Hepatocyte (in vitro differentiated cells): ENCODE measurements around the gene PRKAB2. TPM values are rescaled to one million over a fixed set of nuclear protein-coding genes. Genes with fewer than 3 reads are reported as not detected.
"Not testable (repeated sequence)": the region's sequence is repeated elsewhere in the genome, so short reads cannot be mapped to it uniquely, and the experiment has no call there.

Experiments used
- DNase-seq: peaks from one replicate; pipeline ENCODE4 v3.0.0-alpha.2; 2016; ENCODE audit warnings: low spot score
- H2AFZ ChIP-seq: fragments of 200-600 bp; sonication (generic); 2 replicates; pipeline ENCODE4 v1.6.0; 2016; ENCODE audit warnings: antibody characterized with exemption, mild to moderate bottlenecking
- H3K27ac ChIP-seq: fragments of 200-600 bp; sonication (generic); 2 replicates; pipeline ENCODE4 v1.5.1; 2016; ENCODE audit warnings: mild to moderate bottlenecking
- H3K27me3 ChIP-seq: fragments of 200-600 bp; sonication (generic); 2 replicates; pipeline ENCODE4 v1.6.1; 2016
- H3K36me3 ChIP-seq: fragments of 200-600 bp; sonication (generic); replicated peaks from 2 replicates; pipeline ENCODE4 v1.5.1; 2016; ENCODE audit warnings: low read depth; ENCODE audit not compliant: insufficient read depth
- H3K4me1 ChIP-seq: fragments of 200-600 bp; sonication (generic); 2 replicates; pipeline ENCODE4 v1.5.1; 2016; ENCODE audit warnings: mild to moderate bottlenecking, moderate library complexity; ENCODE audit not compliant: insufficient read depth
- H3K4me2 ChIP-seq: fragments of 200-600 bp; sonication (generic); 2 replicates; pipeline ENCODE4 v1.6.0; 2016
- H3K4me3 ChIP-seq: fragments of 200-600 bp; sonication (generic); 2 replicates; pipeline ENCODE4 v1.5.1; 2016; ENCODE audit warnings: mild to moderate bottlenecking
- H3K79me2 ChIP-seq: fragments of 200-600 bp; sonication (generic); 2 replicates; pipeline ENCODE4 v1.6.0; 2017; ENCODE audit warnings: mild to moderate bottlenecking
- H3K9me2 ChIP-seq: fragments of 200-600 bp; sonication (generic); replicated peaks from 2 replicates; pipeline ENCODE4 v1.6.0; 2017; ENCODE audit warnings: mild to moderate bottlenecking; ENCODE audit not compliant: insufficient read depth
- H3K9me3 ChIP-seq: fragments of 200-600 bp; sonication (generic); 2 replicates; pipeline ENCODE4 v1.5.1; 2016; ENCODE audit warnings: low read depth, mild to moderate bottlenecking
- H4K20me1 ChIP-seq: fragments of 200-600 bp; sonication (generic); 2 replicates; pipeline ENCODE4 v1.6.0; 2016; ENCODE audit warnings: mild to moderate bottlenecking; ENCODE audit not compliant: insufficient read depth, poor library complexity, severe bottlenecking
- CTCF ChIP-seq: fragments of 200-600 bp; sonication (generic); IDR thresholded peaks from 2 replicates; pipeline ENCODE4 v1.5.1; 2016; ENCODE audit warnings: antibody characterized with exemption, mild to moderate bottlenecking; ENCODE audit not compliant: poor library complexity
- EZH2 ChIP-seq: fragments of 200-600 bp; sonication (generic); IDR thresholded peaks from 2 replicates; pipeline ENCODE4 v1.6.1; 2016; ENCODE audit warnings: antibody characterized with exemption, mild to moderate bottlenecking, borderline replicate concordance
- EZH2phosphoT487 ChIP-seq: fragments of 200-600 bp; sonication (generic); IDR thresholded peaks from one replicate; pipeline ENCODE4 v1.6.1; 2018; ENCODE audit warnings: antibody characterized with exemption, mild to moderate bottlenecking, low read depth, moderate library complexity; ENCODE audit not compliant: unreplicated experiment, severe bottlenecking
- WGBS: methylation state at CpG from one replicate; pipeline ENCODE4 v1.1.6; 2016; ENCODE audit warnings: low lambda C conversion rate; ENCODE audit errors: missing lambda C conversion rate; 5-methylcytosine and 5-hydroxymethylcytosine counted together
- polyA plus RNA-seq: library from polyadenylated mRNA; unstranded; fragments of >200 nt; fragmentation: Nextera tagmentation; extraction: Ambion mirVana; gene quantifications from 2 replicates; pipeline ENCODE4 v1.2.1, GENCODE V29; 2016
- total RNA-seq: library from RNA; depleted of rRNA; stranded (reverse); fragments of >200 nt; gene quantifications from 2 replicates; pipeline ENCODE4 v1.2.3, GENCODE V29; 2014

Gene PRKAB2
- total and polyA plus RNA-seq, 2 experiments from 2014 or later = 13.6 to 28.6 TPM

- 54% methylated on average over 2 of the region's 2 CpGs for WGBS
- peak; percentile 71 for DNase-seq
- H2AFZ ChIP-seq = no peak overlapping the region
- no peaks in the 10 kb centered on the region for H3K9me2 ChIP-seq
- H3K79me2 ChIP-seq = peaks cover 71% of the 10 kb centered on the region
- H3K4me3 ChIP-seq = no peak overlapping the region
- no peaks in the 10 kb centered on the region for H4K20me1 ChIP-seq
- H3K4me1 ChIP-seq = peaks cover 30% of the 10 kb centered on the region
- peak overlapping the region; percentile 74 for H3K27ac ChIP-seq
- no peaks in the 10 kb centered on the region for H3K9me3 ChIP-seq
- H3K4me2 ChIP-seq = peak overlapping the region; percentile 90
- no peaks in the 10 kb centered on the region for H3K36me3 ChIP-seq
- no peak for TF ChIP-seq EZH2phosphoT487
- TF ChIP-seq EZH2 = no peak
- TF ChIP-seq CTCF = no peak
- no peaks in the 10 kb centered on the region for H3K27me3 ChIP-seq
These were observed 3.6 kb downstream of the PRKAB2 start for GRCh38 chr1:147168626-147169058.

- Histone ChIP-seq H3K4me3 (no peak overlapping the region), H3K36me3 (no peaks in the 10 kb centered on the region)
These were observed 4.9 kb downstream of the PRKAB2 start for GRCh38 chr1:147167365-147167764.

GRCh38 chr1:147163019-147163418, 9.3 kb downstream of the PRKAB2 start:
- Histone ChIP-seq H3K36me3 (peaks cover 2% of the 10 kb centered on the region), H3K27me3 (no peaks in the 10 kb centered on the region), H3K9me3 (no peaks in the 10 kb centered on the region), H4K20me1 (no peaks in the 10 kb centered on the region), H3K4me3 (no peak overlapping the region), H3K27ac (no peak overlapping the region), H2AFZ (no peak overlapping the region), H3K79me2 (peaks cover 41% of the 10 kb centered on the region), H3K4me2 (no peak overlapping the region), H3K9me2 (no peaks in the 10 kb centered on the region), H3K4me1 (peaks cover 8% of the 10 kb centered on the region)
- TF ChIP-seq EZH2phosphoT487 (no peak), EZH2 (no peak), CTCF (no peak)
- 100% methylated on average over 1 of the region's 1 CpG for WGBS
- DNase-seq = no peak

More at GRCh38 chr1:147167365-147167764, 4.9 kb downstream of the PRKAB2 start:
- peak; percentile 63 for DNase-seq
- H3K79me2 ChIP-seq = peaks cover 76% of the 10 kb centered on the region
- no peak overlapping the region for H2AFZ ChIP-seq
- H3K4me2 ChIP-seq = peak overlapping the region; percentile 32
- WGBS = 39% methylated on average over 1 of the region's 1 CpG
- H4K20me1 ChIP-seq = no peaks in the 10 kb centered on the region
- peak overlapping the region; percentile 74 for H3K27ac ChIP-seq
- TF ChIP-seq EZH2phosphoT487 = no peak
- no peak for TF ChIP-seq CTCF
- no peak for TF ChIP-seq EZH2
- no peaks in the 10 kb centered on the region for H3K9me2 ChIP-seq
- no peaks in the 10 kb centered on the region for H3K9me3 ChIP-seq
- no peaks in the 10 kb centered on the region for H3K27me3 ChIP-seq
- peaks cover 30% of the 10 kb centered on the region for H3K4me1 ChIP-seq

GRCh38 chr1:147162093-147162492, 10.2 kb downstream of the PRKAB2 start:
- Histone ChIP-seq H3K4me1 (peaks cover 7% of the 10 kb centered on the region), H3K4me3 (no peak overlapping the region), H3K9me2 (no peaks in the 10 kb centered on the region), H3K4me2 (no peak overlapping the region), H3K36me3 (peaks cover 8% of the 10 kb centered on the region), H3K27me3 (no peaks in the 10 kb centered on the region), H3K79me2 (peaks cover 40% of the 10 kb centered on the region), H4K20me1 (no peaks in the 10 kb centered on the region), H3K9me3 (no peaks in the 10 kb centered on the region), H3K27ac (no peak overlapping the region), H2AFZ (no peak overlapping the region)
- TF ChIP-seq EZH2 (no peak), EZH2phosphoT487 (no peak), CTCF (no peak)
- no peak for DNase-seq

GRCh38 chr1:147157116-147157515, 15.2 kb downstream of the PRKAB2 start:
- not testable (repeated sequence) for H3K79me2 ChIP-seq, H3K27ac ChIP-seq, H3K36me3 ChIP-seq

More at GRCh38 chr1:147157116-147157515, 15.2 kb downstream of the PRKAB2 start:
- H4K20me1 ChIP-seq, H3K4me1 ChIP-seq, DNase-seq, H3K4me2 ChIP-seq, H3K9me2 ChIP-seq, H3K4me3 ChIP-seq, H3K9me3 ChIP-seq, H3K27me3 ChIP-seq, H2AFZ ChIP-seq: not testable (repeated sequence)
- whole genome bisulfite sequencing = 92% methylated on average over 2 of the region's 2 CpGs
